ENCODE results near the gene HSD17B13. TPM values are rescaled to one million over a fixed set of nuclear protein-coding genes. Genes with fewer than 3 reads are reported as not detected.
A peak's percentile ranks its signal among the peaks of the same experiment; 100 is the strongest.

The HSD17B13 gene
- total RNA-seq, 1 experiment from 2014 or later: not detected

DNA sequence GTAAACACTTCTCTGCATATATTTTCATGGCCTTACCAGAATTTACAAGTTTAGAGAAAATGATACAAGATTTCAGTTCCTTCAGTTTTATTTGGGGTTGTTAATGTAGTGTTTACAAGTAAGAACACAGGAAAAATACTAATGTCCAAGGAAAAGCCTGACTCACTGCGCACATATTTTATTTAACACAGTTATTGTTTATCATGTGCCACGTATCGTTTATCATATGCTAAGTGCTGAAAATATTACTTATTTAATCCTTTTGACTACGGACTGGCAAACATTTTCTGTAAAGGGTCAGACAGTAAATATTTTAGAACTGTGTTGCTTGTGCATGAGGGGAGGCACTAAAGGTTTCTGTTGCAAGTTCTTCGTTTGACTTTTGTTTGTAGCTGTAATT lies 794 bp downstream of the HSD17B13 start (continued):
- no peak for TF ChIP-seq STAT6 (CRISPR knock-in tag; conservative IDR thresholded peaks at IDR 0.05; ENCODE audit: low read depth)

GRCh38 chr4:87317527-87317926 lies 5.2 kb downstream of the HSD17B13 start:
- Mint-ChIP-seq H3K4me1 (0 out of 2 replicates have a peak, but pooled peaks cover 2% of the 10 kb centered on the region), H3K27me3 (ENCODE audit: low read depth) (no peaks in the 10 kb centered on the region), H3K27ac (no peak overlapping the region), H3K36me3 (no peaks in the 10 kb centered on the region), H3K9me3 (no peaks in the 10 kb centered on the region), H3K4me3 (no peak overlapping the region)
- CTCF ChIA-PET: interaction anchor here (0.6 kb wide), 1 partner anchor 715 kb away, joined by 3 read pairs; no protein-coding TSS in a partner anchor
- TF ChIP-seq GABPB1 (CRISPR knock-in tag; IDR thresholded peaks at IDR 0.05) (0 out of 2 replicates have a peak, but pooled peaks have one; percentile 20), GTF2I (CRISPR knock-in tag; conservative IDR thresholded peaks at IDR 0.05) (no peak), PRRX2 (CRISPR knock-in tag; IDR thresholded peaks at IDR 0.05) (no peak), USF2 (CRISPR knock-in tag; IDR thresholded peaks at IDR 0.05) (no peak), ZNF416 (CRISPR knock-in tag; IDR thresholded peaks at IDR 0.05) (no peak)
- TF ChIP-seq, protein P1, sequence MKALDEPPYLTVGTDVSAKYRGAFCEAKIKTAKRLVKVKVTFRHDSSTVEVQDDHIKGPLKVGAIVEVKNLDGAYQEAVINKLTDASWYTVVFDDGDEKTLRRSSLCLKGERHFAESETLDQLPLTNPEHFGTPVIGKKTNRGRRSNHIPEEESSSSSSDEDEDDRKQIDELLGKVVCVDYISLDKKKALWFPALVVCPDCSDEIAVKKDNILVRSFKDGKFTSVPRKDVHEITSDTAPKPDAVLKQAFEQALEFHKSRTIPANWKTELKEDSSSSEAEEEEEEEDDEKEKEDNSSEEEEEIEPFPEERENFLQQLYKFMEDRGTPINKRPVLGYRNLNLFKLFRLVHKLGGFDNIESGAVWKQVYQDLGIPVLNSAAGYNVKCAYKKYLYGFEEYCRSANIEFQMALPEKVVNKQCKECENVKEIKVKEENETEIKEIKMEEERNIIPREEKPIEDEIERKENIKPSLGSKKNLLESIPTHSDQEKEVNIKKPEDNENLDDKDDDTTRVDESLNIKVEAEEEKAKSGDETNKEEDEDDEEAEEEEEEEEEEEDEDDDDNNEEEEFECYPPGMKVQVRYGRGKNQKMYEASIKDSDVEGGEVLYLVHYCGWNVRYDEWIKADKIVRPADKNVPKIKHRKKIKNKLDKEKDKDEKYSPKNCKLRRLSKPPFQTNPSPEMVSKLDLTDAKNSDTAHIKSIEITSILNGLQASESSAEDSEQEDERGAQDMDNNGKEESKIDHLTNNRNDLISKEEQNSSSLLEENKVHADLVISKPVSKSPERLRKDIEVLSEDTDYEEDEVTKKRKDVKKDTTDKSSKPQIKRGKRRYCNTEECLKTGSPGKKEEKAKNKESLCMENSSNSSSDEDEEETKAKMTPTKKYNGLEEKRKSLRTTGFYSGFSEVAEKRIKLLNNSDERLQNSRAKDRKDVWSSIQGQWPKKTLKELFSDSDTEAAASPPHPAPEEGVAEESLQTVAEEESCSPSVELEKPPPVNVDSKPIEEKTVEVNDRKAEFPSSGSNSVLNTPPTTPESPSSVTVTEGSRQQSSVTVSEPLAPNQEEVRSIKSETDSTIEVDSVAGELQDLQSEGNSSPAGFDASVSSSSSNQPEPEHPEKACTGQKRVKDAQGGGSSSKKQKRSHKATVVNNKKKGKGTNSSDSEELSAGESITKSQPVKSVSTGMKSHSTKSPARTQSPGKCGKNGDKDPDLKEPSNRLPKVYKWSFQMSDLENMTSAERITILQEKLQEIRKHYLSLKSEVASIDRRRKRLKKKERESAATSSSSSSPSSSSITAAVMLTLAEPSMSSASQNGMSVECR (CRISPR knock-in tag; IDR thresholded peaks at IDR 0.05; ENCODE audit: borderline replicate concordance): no peak
- ATAC-seq (no peak), DNase-seq (ENCODE audit: low spot score) (no peak)
- POLR2A ChIA-PET: no interaction called here

- DNase-seq (ENCODE audit: low spot score): no peak
- no peak for TF ChIP-seq GABPB1 (CRISPR knock-in tag; IDR thresholded peaks at IDR 0.05)
- TF ChIP-seq, protein P2, sequence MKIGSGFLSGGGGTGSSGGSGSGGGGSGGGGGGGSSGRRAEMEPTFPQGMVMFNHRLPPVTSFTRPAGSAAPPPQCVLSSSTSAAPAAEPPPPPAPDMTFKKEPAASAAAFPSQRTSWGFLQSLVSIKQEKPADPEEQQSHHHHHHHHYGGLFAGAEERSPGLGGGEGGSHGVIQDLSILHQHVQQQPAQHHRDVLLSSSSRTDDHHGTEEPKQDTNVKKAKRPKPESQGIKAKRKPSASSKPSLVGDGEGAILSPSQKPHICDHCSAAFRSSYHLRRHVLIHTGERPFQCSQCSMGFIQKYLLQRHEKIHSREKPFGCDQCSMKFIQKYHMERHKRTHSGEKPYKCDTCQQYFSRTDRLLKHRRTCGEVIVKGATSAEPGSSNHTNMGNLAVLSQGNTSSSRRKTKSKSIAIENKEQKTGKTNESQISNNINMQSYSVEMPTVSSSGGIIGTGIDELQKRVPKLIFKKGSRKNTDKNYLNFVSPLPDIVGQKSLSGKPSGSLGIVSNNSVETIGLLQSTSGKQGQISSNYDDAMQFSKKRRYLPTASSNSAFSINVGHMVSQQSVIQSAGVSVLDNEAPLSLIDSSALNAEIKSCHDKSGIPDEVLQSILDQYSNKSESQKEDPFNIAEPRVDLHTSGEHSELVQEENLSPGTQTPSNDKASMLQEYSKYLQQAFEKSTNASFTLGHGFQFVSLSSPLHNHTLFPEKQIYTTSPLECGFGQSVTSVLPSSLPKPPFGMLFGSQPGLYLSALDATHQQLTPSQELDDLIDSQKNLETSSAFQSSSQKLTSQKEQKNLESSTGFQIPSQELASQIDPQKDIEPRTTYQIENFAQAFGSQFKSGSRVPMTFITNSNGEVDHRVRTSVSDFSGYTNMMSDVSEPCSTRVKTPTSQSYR (CRISPR knock-in tag; IDR thresholded peaks at IDR 0.05): no peak
- no peak for TF ChIP-seq ATF2 (CRISPR knock-in tag; IDR thresholded peaks at IDR 0.05; ENCODE audit: borderline replicate concordance, low read depth)
- no peak for TF ChIP-seq JAZF1 (CRISPR knock-in tag; IDR thresholded peaks at IDR 0.05)
- TF ChIP-seq, protein P3, sequence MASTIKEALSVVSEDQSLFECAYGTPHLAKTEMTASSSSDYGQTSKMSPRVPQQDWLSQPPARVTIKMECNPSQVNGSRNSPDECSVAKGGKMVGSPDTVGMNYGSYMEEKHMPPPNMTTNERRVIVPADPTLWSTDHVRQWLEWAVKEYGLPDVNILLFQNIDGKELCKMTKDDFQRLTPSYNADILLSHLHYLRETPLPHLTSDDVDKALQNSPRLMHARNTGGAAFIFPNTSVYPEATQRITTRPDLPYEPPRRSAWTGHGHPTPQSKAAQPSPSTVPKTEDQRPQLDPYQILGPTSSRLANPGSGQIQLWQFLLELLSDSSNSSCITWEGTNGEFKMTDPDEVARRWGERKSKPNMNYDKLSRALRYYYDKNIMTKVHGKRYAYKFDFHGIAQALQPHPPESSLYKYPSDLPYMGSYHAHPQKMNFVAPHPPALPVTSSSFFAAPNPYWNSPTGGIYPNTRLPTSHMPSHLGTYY (CRISPR knock-in tag; IDR thresholded peaks at IDR 0.05): no peak
- no peak for TF ChIP-seq ZNF232 (CRISPR knock-in tag; IDR thresholded peaks at IDR 0.05)
- TF ChIP-seq NFYB (CRISPR knock-in tag; conservative IDR thresholded peaks at IDR 0.05; ENCODE audit: low read depth): no peak
- TF ChIP-seq PRDM15 (CRISPR knock-in tag; IDR thresholded peaks at IDR 0.05): no peak
- ChIA-PET CTCF (interaction anchor here (0.6 kb wide), 1 partner anchor 716 kb away, joined by 3 read pairs; no protein-coding TSS in a partner anchor), POLR2A (no interaction called here)
- H3K36me3 Mint-ChIP-seq: no peaks in the 10 kb centered on the region
- 0 out of 2 replicates have a peak, but pooled peaks cover 2% of the 10 kb centered on the region for H3K4me1 Mint-ChIP-seq
- H3K27ac Mint-ChIP-seq: no peak overlapping the region
- ATAC-seq: no peak
- H3K4me3 Mint-ChIP-seq: no peak overlapping the region
- no peaks in the 10 kb centered on the region for H3K9me3 Mint-ChIP-seq
- H3K27me3 Mint-ChIP-seq (ENCODE audit: low read depth): no peaks in the 10 kb centered on the region
Observed at GRCh38 chr4:87316961-87317360, 5.7 kb downstream of the HSD17B13 start.

Data from WTC11 (cell line).